SK-N-SH (cell line): ENCODE results near the gene COL15A1. TPM values are rescaled to one million over a fixed set of nuclear protein-coding genes. Genes with fewer than 3 reads are reported as not detected.

Experiments
- CTCF ChIA-PET: fragments of 300-600, 350-600 bp; formaldehyde crosslinking; extraction: SDS; loops from one replicate; lab custom pipeline; 2021; lab: Yijun Ruan, JAX
- POLR2A ChIA-PET: fragments of 350-600 bp; sonication (Branson Sonifier 250); formaldehyde crosslinking; extraction: SDS; loops from one replicate; lab custom pipeline; 2020; ENCODE audit warnings: antibody characterized with exemption, inconsistent platforms; lab: Yijun Ruan, JAX
- DNase-seq: peaks from one replicate; pipeline ENCODE4 v3.0.0; 2012
- H2AFZ ChIP-seq: fragments of 200-600 bp; sonication (generic); 2 replicates; pipeline ENCODE4 v1.8.1; 2016; ENCODE audit warnings: antibody characterized with exemption, mild to moderate bottlenecking, low read depth
- H3F3A ChIP-seq: fragments of 200-600 bp; sonication (generic); replicated peaks from 2 replicates; pipeline ENCODE3; 2016; ENCODE audit warnings: antibody characterized with exemption, mild to moderate bottlenecking; ENCODE audit not compliant: insufficient read depth
- H3K27ac ChIP-seq, 2 experiments: fragments of 200-500 bp in 1 of 2; fragments of 200-600 bp in 1 of 2; sonication (Bioruptor generic) in 1 of 2; sonication (generic), shearing (Covaris generic) in 1 of 2; 2 replicates each; pipeline versions ENCODE4 v1.5.1 to v1.6.1; 2014 to 2016; ENCODE audit warnings: low read depth in 2 of 2, inconsistent platforms in 1 of 2, low read length in 1 of 2, mild to moderate bottlenecking in 1 of 2, mixed read lengths in 1 of 2
- H3K27me3 ChIP-seq: fragments of 200-600 bp; sonication (generic), shearing (Covaris generic); 2 replicates; pipeline ENCODE4 v1.6.1; 2016; ENCODE audit warnings: mixed run types; ENCODE audit not compliant: insufficient read depth
- H3K36me3 ChIP-seq, 2 experiments: fragments of 200-500 bp in 1 of 2; fragments of 200-600 bp in 1 of 2; sonication (Bioruptor generic) in 1 of 2; sonication (generic) in 1 of 2; replicated peaks in 1 of 2; 2 replicates each; pipeline versions ENCODE3 to v1.5.1; 2014 to 2016; ENCODE audit warnings: low read length in 1 of 2, mild to moderate bottlenecking in 1 of 2; ENCODE audit not compliant: insufficient read depth in 2 of 2, control insufficient read depth in 1 of 2
- H3K4me1 ChIP-seq, 2 experiments: fragments of 200-500 bp in 1 of 2; fragments of 200-600 bp in 1 of 2; sonication (Bioruptor generic) in 1 of 2; sonication (generic), shearing (Covaris generic) in 1 of 2; 2 replicates each; pipeline versions ENCODE4 v1.5.1 to v1.6.1; 2014 to 2016; ENCODE audit warnings: low read depth in 1 of 2, low read length in 1 of 2, mixed run types in 1 of 2; ENCODE audit not compliant: insufficient read depth in 2 of 2, control insufficient read depth in 1 of 2
- H3K4me2 ChIP-seq: fragments of 200-600 bp; sonication (generic), shearing (Covaris generic); 2 replicates; pipeline ENCODE4 v1.6.1; 2017; ENCODE audit warnings: mixed run types
- H3K4me3 ChIP-seq, 2 experiments: fragments of 200-500 bp in 1 of 2; fragments of 200-600 bp in 1 of 2; sonication (Bioruptor generic) in 1 of 2; sonication (generic), shearing (Covaris generic) in 1 of 2; 2 replicates each; pipeline versions ENCODE4 v1.5.1 to v1.8.1; 2014 to 2016; ENCODE audit warnings: low read depth in 2 of 2, inconsistent platforms in 1 of 2, low read length in 1 of 2, mild to moderate bottlenecking in 1 of 2, mixed read lengths in 1 of 2, moderate library complexity in 1 of 2
- H3K79me2 ChIP-seq: fragments of 200-600 bp; sonication (generic); 2 replicates; pipeline ENCODE4 v1.8.1; 2017; ENCODE audit warnings: mild to moderate bottlenecking; ENCODE audit not compliant: insufficient read depth
- H3K9ac ChIP-seq: fragments of 200-600 bp; sonication (generic); 2 replicates; pipeline ENCODE4 v1.6.1; 2017; ENCODE audit warnings: mixed run types
- H3K9me2 ChIP-seq: fragments of 200-600 bp; sonication (generic); 2 replicates; pipeline ENCODE4 v1.6.1; 2017; ENCODE audit warnings: mixed run types
- H3K9me3 ChIP-seq: fragments of 200-600 bp; sonication (generic); 2 replicates; pipeline ENCODE4 v1.6.1; 2017; ENCODE audit warnings: mixed run types, mild to moderate bottlenecking, moderate library complexity
- H4K20me1 ChIP-seq: fragments of 200-600 bp; sonication (generic); 2 replicates; pipeline ENCODE4 v1.6.1; 2017; ENCODE audit warnings: mild to moderate bottlenecking, mixed run types; ENCODE audit not compliant: insufficient read depth
- CHD2 ChIP-seq: fragments of 150-350 bp; IDR thresholded peaks from 2 replicates; pipeline ENCODE4 v1.6.1; 2018; ENCODE audit warnings: low read length; ENCODE audit not compliant: partially characterized antibody
- ELF1 ChIP-seq: IDR thresholded peaks from 2 replicates; pipeline ENCODE4 v1.4.0; 2012
- FOXJ3 ChIP-seq: sonication (generic); formaldehyde crosslinking; IDR thresholded peaks from 2 replicates; pipeline ENCODE4 v1.5.1; 2020; ENCODE audit warnings: mild to moderate bottlenecking, missing genetic modification reagents
- GABPA ChIP-seq: IDR thresholded peaks from 2 replicates; pipeline ENCODE4 v1.4.0; 2012; ENCODE audit warnings: low read depth, mild to moderate bottlenecking
- GATA2 ChIP-seq: sonication (generic); formaldehyde crosslinking; IDR thresholded peaks from 2 replicates; pipeline ENCODE4 v1.5.0; 2020; ENCODE audit warnings: mild to moderate bottlenecking, missing genetic modification reagents
- JUND ChIP-seq: IDR thresholded peaks from 2 replicates; pipeline ENCODE4 v1.4.0; 2012
- MXI1 ChIP-seq: IDR thresholded peaks from 2 replicates; pipeline ENCODE4 v1.6.1; 2012; ENCODE audit warnings: mild to moderate bottlenecking, low read depth, low read length, improper control_type of control experiment
- NFIC ChIP-seq: IDR thresholded peaks from 2 replicates; pipeline ENCODE4 v1.4.0; 2012; ENCODE audit warnings: borderline replicate concordance
- POLR2AphosphoS5 ChIP-seq: IDR thresholded peaks from 2 replicates; pipeline ENCODE4 v1.6.1; 2012; ENCODE audit warnings: low read depth, low read length
- RFX5 ChIP-seq: IDR thresholded peaks from 2 replicates; pipeline ENCODE4 v1.6.1; 2012; ENCODE audit warnings: mild to moderate bottlenecking, improper control_type of control experiment, low read length
- SMC3 ChIP-seq: IDR thresholded peaks from 2 replicates; pipeline ENCODE4 v1.6.1; 2012; ENCODE audit warnings: low read depth, low read length, improper control_type of control experiment
- TAF1 ChIP-seq: IDR thresholded peaks from 2 replicates; pipeline ENCODE4 v1.6.1; 2012; ENCODE audit warnings: low read depth, mild to moderate bottlenecking, low read length, moderate library complexity, borderline replicate concordance
- TCF12 ChIP-seq: IDR thresholded peaks from 2 replicates; pipeline ENCODE4 v1.4.0; 2012
- TEAD4 ChIP-seq: IDR thresholded peaks from 2 replicates; pipeline ENCODE4 v1.4.0; 2012; ENCODE audit warnings: mild to moderate bottlenecking, borderline replicate concordance; ENCODE audit not compliant: insufficient read depth
- YY1 ChIP-seq: IDR thresholded peaks from 2 replicates; pipeline ENCODE4 v1.4.0; 2012; ENCODE audit warnings: low read depth, mild to moderate bottlenecking
- WGBS: methylation state at CpG from one replicate; pipeline ENCODE4 v1.1.6; 2017; ENCODE audit warnings: low lambda C conversion rate; 5-methylcytosine and 5-hydroxymethylcytosine counted together
- polyA plus RNA-seq, 3 experiments: library from polyadenylated mRNA; depleted of rRNA; stranded (reverse); fragments of >200 nt; gene quantifications; 2 replicates each; pipeline ENCODE4 v1.2.3, GENCODE V29; 2012
- TF ChIP-seq, protein P1 (sequence below): IDR thresholded peaks from 2 replicates; pipeline ENCODE4 v1.4.0; 2012; ENCODE audit warnings: low read depth, borderline replicate concordance
- TF ChIP-seq, protein P2 (sequence below): fragments of 150-350 bp; IDR thresholded peaks from 2 replicates; pipeline ENCODE4 v1.6.1; 2017; ENCODE audit warnings: antibody characterized with exemption, low read length, low read depth, borderline replicate concordance
- TF ChIP-seq, protein P3 (sequence below): IDR thresholded peaks from 2 replicates; pipeline ENCODE4; 2012

Gene COL15A1
- polyA plus RNA-seq, 1 of the 3 experiments (the other 2 are of a cell fraction): 0.84 TPM

GRCh38 chr9:99031994-99032393 lies 88.3 kb downstream of the COL15A1 start:
- Histone ChIP-seq H3K27me3 (no peaks in the 10 kb centered on the region), H3K36me3 (no peaks in the 10 kb centered on the region), H2AFZ (no peak overlapping the region), H3K9me2 (no peaks in the 10 kb centered on the region), H3K27ac (no peak overlapping the region), H3K79me2 (no peaks in the 10 kb centered on the region), H3F3A (peaks cover 6% of the 10 kb centered on the region), H3K4me1 (0 out of 4 replicates have a peak, but pooled peaks cover 0 to 10% of the 10 kb centered on the region in 2 experiments), H3K4me3 (no peak overlapping the region), H4K20me1 (no peaks in the 10 kb centered on the region), H3K9ac (no peak overlapping the region), H3K4me2 (no peak overlapping the region), H3K9me3 (no peaks in the 10 kb centered on the region)
- WGBS: 75% methylated on average over 5 of the region's 5 CpGs
- POLR2A ChIA-PET: no interaction called here
- no peak for DNase-seq
- CTCF ChIA-PET: no interaction called here
- TF ChIP-seq YY1 (no peak), POLR2AphosphoS5 (no peak), FOXJ3 (CRISPR knock-in tag) (no peak), TCF12 (no peak), ELF1 (no peak), TAF1 (no peak), CHD2 (no peak), RFX5 (no peak), JUND (no peak), TEAD4 (no peak), GABPA (no peak), SMC3 (no peak), NFIC (no peak), GATA2 (CRISPR knock-in tag) (no peak), MXI1 (no peak)
- TF ChIP-seq, protein P1, sequence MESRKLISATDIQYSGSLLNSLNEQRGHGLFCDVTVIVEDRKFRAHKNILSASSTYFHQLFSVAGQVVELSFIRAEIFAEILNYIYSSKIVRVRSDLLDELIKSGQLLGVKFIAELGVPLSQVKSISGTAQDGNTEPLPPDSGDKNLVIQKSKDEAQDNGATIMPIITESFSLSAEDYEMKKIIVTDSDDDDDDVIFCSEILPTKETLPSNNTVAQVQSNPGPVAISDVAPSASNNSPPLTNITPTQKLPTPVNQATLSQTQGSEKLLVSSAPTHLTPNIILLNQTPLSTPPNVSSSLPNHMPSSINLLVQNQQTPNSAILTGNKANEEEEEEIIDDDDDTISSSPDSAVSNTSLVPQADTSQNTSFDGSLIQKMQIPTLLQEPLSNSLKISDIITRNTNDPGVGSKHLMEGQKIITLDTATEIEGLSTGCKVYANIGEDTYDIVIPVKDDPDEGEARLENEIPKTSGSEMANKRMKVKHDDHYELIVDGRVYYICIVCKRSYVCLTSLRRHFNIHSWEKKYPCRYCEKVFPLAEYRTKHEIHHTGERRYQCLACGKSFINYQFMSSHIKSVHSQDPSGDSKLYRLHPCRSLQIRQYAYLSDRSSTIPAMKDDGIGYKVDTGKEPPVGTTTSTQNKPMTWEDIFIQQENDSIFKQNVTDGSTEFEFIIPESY: no peak
- TF ChIP-seq, protein P2, sequence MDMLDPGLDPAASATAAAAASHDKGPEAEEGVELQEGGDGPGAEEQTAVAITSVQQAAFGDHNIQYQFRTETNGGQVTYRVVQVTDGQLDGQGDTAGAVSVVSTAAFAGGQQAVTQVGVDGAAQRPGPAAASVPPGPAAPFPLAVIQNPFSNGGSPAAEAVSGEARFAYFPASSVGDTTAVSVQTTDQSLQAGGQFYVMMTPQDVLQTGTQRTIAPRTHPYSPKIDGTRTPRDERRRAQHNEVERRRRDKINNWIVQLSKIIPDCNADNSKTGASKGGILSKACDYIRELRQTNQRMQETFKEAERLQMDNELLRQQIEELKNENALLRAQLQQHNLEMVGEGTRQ: no peak
- TF ChIP-seq, protein P3, sequence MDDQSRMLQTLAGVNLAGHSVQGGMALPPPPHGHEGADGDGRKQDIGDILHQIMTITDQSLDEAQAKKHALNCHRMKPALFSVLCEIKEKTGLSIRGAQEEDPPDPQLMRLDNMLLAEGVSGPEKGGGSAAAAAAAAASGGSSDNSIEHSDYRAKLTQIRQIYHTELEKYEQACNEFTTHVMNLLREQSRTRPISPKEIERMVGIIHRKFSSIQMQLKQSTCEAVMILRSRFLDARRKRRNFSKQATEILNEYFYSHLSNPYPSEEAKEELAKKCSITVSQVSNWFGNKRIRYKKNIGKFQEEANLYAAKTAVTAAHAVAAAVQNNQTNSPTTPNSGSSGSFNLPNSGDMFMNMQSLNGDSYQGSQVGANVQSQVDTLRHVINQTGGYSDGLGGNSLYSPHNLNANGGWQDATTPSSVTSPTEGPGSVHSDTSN: no peak
